GM18508 (cell line): ENCODE results near the gene ANKRD11.
"Not testable (repeated sequence)": the region's sequence is repeated elsewhere in the genome, so short reads cannot be mapped to it uniquely, and the experiment has no call there.

Source experiments
- ATAC-seq: cut with Tn5 transposase; IDR thresholded peaks from one replicate; pipeline ENCODE4 v1.9.1; 2021; ENCODE audit warnings: moderate number of reproducible peaks; ENCODE audit not compliant: insufficient read depth, unreplicated experiment

ANKRD11 gene

GRCh38 chr16:89278441-89279240, 211.7 kb downstream of the ANKRD11 start:
- no peak for ATAC-seq

GRCh38 chr16:89277641-89278341, 212.6 kb downstream of the ANKRD11 start:
- ATAC-seq = no peak

GRCh38 chr16:89277049-89277448, 213.3 kb downstream of the ANKRD11 start:
- no peak for ATAC-seq

- ATAC-seq = no peak
Measured at GRCh38 chr16:89275837-89276720, 214.3 kb downstream of the ANKRD11 start.

- ATAC-seq = no peak
Measured at GRCh38 chr16:89275284-89275584, 215.1 kb downstream of the ANKRD11 start.

GRCh38 chr16:89274561-89275283, 215.6 kb downstream of the ANKRD11 start:
- ATAC-seq = no peak

GRCh38 chr16:89273741-89274472, 216.5 kb downstream of the ANKRD11 start:
- no peak for ATAC-seq

- ATAC-seq = no peak
Measured at GRCh38 chr16:89272631-89273030, 217.7 kb downstream of the ANKRD11 start.

- ATAC-seq = no peak
Measured at GRCh38 chr16:89270666-89271345, 219.6 kb downstream of the ANKRD11 start.

- ATAC-seq = no peak
Measured at GRCh38 chr16:89269805-89270665, 220.3 kb downstream of the ANKRD11 start.

- no peak for ATAC-seq
Measured at GRCh38 chr16:89268987-89269735, 221.2 kb downstream of the ANKRD11 start.

- no peak for ATAC-seq
Measured at GRCh38 chr16:89268585-89268984, 221.8 kb downstream of the ANKRD11 start.

- not testable (repeated sequence) for ATAC-seq
Measured at GRCh38 chr16:89267746-89268145, 222.6 kb downstream of the ANKRD11 start.

- ATAC-seq = no peak
Measured at GRCh38 chr16:89266521-89267134, 223.7 kb downstream of the ANKRD11 start.

GRCh38 chr16:89265647-89266046, 224.7 kb downstream of the ANKRD11 start:
- no peak for ATAC-seq

- no peak for ATAC-seq
Measured at GRCh38 chr16:89264800-89265550, 225.4 kb downstream of the ANKRD11 start.
